HFFc6 (cell line): Measurements from ENCODE around the gene KRT84. TPM values are rescaled to one million over a fixed set of nuclear protein-coding genes. Genes with fewer than 3 reads are reported as not detected.

ENCODE experiments used
- DNase-seq: peaks from one replicate; pipeline ENCODE4 v3.0.0-alpha.2; 2018
- H3K27ac Mint-ChIP-seq: 2 replicates; pipeline ENCODE4 v1.8.0; 2020; ENCODE audit warnings: mild to moderate bottlenecking, mixed read lengths
- H3K27me3 Mint-ChIP-seq: 2 replicates; pipeline ENCODE4 v1.8.0; 2021; ENCODE audit warnings: mild to moderate bottlenecking, moderate library complexity, mixed read lengths; ENCODE audit not compliant: insufficient read depth
- H3K36me3 Mint-ChIP-seq: 2 replicates; pipeline ENCODE4 v1.8.0; 2021; ENCODE audit warnings: low read depth, mixed read lengths
- H3K4me1 Mint-ChIP-seq: 2 replicates; pipeline ENCODE4 v1.8.0; 2020; ENCODE audit warnings: low read depth, mixed read lengths
- H3K4me3 Mint-ChIP-seq: 2 replicates; pipeline ENCODE4 v1.8.0; 2020; ENCODE audit warnings: mild to moderate bottlenecking, moderate library complexity, mixed read lengths
- H3K9me3 Mint-ChIP-seq: 2 replicates; pipeline ENCODE4 v1.8.0; 2020; ENCODE audit warnings: mild to moderate bottlenecking, mixed read lengths
- CTCF ChIP-seq: fragments of 200-600 bp; sonication (generic); IDR thresholded peaks from 2 replicates; pipeline ENCODE4 v1.5.0; 2021; ENCODE audit warnings: antibody characterized with exemption, mild to moderate bottlenecking
- total RNA-seq, 6 experiments: library from RNA; stranded (reverse); fragmentation: NEBNext Ultra II Directional; extraction: Animal tissue kit (Norgen Biotek cat#: 25700); gene quantifications; 2 replicates in 1 of 6; 3 replicates in 5 of 6; pipeline ENCODE4 v1.2.3, GENCODE V29; 2021

The KRT84 gene
- total RNA-seq, 6 experiments from 2014 or later, result not detected

- H3K36me3 Mint-ChIP-seq, result no peaks in the 10 kb centered on the region
- peaks cover 10% of the 10 kb centered on the region for H3K4me1 Mint-ChIP-seq
- no peak overlapping the region for H3K4me3 Mint-ChIP-seq
- H3K9me3 Mint-ChIP-seq, result no peaks in the 10 kb centered on the region
- no peak for TF ChIP-seq CTCF
- DNase-seq, result no peak
- peaks cover 35% of the 10 kb centered on the region for H3K27me3 Mint-ChIP-seq
- H3K27ac Mint-ChIP-seq, result no peak overlapping the region
Measured at GRCh38 chr12:52359621-52360061, 25.8 kb downstream of the KRT84 start.

GRCh38 chr12:52358575-52359350 is 26.7 kb downstream of the KRT84 start:
- peaks cover 10% of the 10 kb centered on the region for H3K4me1 Mint-ChIP-seq
- H3K4me3 Mint-ChIP-seq, result no peak overlapping the region
- DNase-seq, result no peak

GRCh38 chr12:52356762-52357580 is 28.5 kb downstream of the KRT84 start:
- peaks cover 35% of the 10 kb centered on the region for H3K27me3 Mint-ChIP-seq
- no peak overlapping the region for H3K4me3 Mint-ChIP-seq
- TF ChIP-seq CTCF, result no peak
- peaks cover 10% of the 10 kb centered on the region for H3K4me1 Mint-ChIP-seq
- DNase-seq, result no peak
- H3K9me3 Mint-ChIP-seq, result no peaks in the 10 kb centered on the region
- H3K27ac Mint-ChIP-seq, result no peak overlapping the region
- no peaks in the 10 kb centered on the region for H3K36me3 Mint-ChIP-seq

More at GRCh38 chr12:52358575-52359350, 26.7 kb downstream of the KRT84 start:
- Mint-ChIP-seq H3K27ac (no peak overlapping the region), H3K9me3 (no peaks in the 10 kb centered on the region), H3K36me3 (no peaks in the 10 kb centered on the region), H3K27me3 (peaks cover 37% of the 10 kb centered on the region)
- TF ChIP-seq CTCF, result no peak

- DNase-seq, result no peak
- Mint-ChIP-seq H3K9me3 (no peaks in the 10 kb centered on the region), H3K27me3 (peaks cover 30% of the 10 kb centered on the region), H3K36me3 (no peaks in the 10 kb centered on the region), H3K27ac (no peak overlapping the region), H3K4me3 (no peak overlapping the region), H3K4me1 (peaks cover 10% of the 10 kb centered on the region)
- TF ChIP-seq CTCF, result no peak
Measured at GRCh38 chr12:52356031-52356761, 29.3 kb downstream of the KRT84 start.

- Mint-ChIP-seq H3K9me3 (no peaks in the 10 kb centered on the region), H3K4me3 (no peak overlapping the region)
- DNase-seq, result peak; percentile 15
Measured at GRCh38 chr12:52355176-52355575, 30.3 kb downstream of the KRT84 start.

More at GRCh38 chr12:52355176-52355575, 30.3 kb downstream of the KRT84 start:
- no peak for TF ChIP-seq CTCF
- Mint-ChIP-seq H3K27ac (no peak overlapping the region), H3K36me3 (no peaks in the 10 kb centered on the region), H3K27me3 (peaks cover 32% of the 10 kb centered on the region), H3K4me1 (peaks cover 10% of the 10 kb centered on the region)
